MV-4-11 (cell line): ENCODE results near the gene EML4.
"Not testable (repeated sequence)": the region's sequence is repeated elsewhere in the genome, so short reads cannot be mapped to it uniquely, and the experiment has no call there.

Source experiments
- DNase-seq: peaks from one replicate; lab custom pipeline; 2025; lab: John Stamatoyannopoulos, UW

EML4 gene

GRCh38 chr2:42169100-42169873 is at the start of gene EML4:
TSS of gene EML4 (plus strand) at chr2:42169353. CDS start at chr2:42169612, 259 bp downstream.
- DNase-seq, result peak; percentile 74

GRCh38 chr2:42123426-42123825 is 45.7 kb upstream of the EML4 start:
- no peak for DNase-seq

GRCh38 chr2:42124011-42124785 is 45.0 kb upstream of the EML4 start:
- DNase-seq, result no peak

- no peak for DNase-seq
Measured at GRCh38 chr2:42125841-42126594, 43.1 kb upstream of the EML4 start.

- not testable (repeated sequence) for DNase-seq
Measured at GRCh38 chr2:42126873-42127272, 42.3 kb upstream of the EML4 start.

- no peak for DNase-seq
Measured at GRCh38 chr2:42127425-42128424, 41.4 kb upstream of the EML4 start.

GRCh38 chr2:42128721-42129486 is 40.2 kb upstream of the EML4 start:
- DNase-seq, result peak; percentile 49

GRCh38 chr2:42129487-42129852 is 39.7 kb upstream of the EML4 start:
- DNase-seq, result no peak

- no peak for DNase-seq
Measured at GRCh38 chr2:42129947-42130346, 39.2 kb upstream of the EML4 start.

GRCh38 chr2:42130858-42131257 is 38.3 kb upstream of the EML4 start:
- not testable (repeated sequence) for DNase-seq

GRCh38 chr2:42132191-42132965 is 36.8 kb upstream of the EML4 start:
- DNase-seq, result no peak

- DNase-seq, result peak; percentile 63
Measured at GRCh38 chr2:42132966-42133641, 36.0 kb upstream of the EML4 start.

GRCh38 chr2:42133771-42134195 is 35.4 kb upstream of the EML4 start:
- DNase-seq, result no peak

- not testable (repeated sequence) for DNase-seq
Measured at GRCh38 chr2:42134401-42134932, 34.7 kb upstream of the EML4 start.

GRCh38 chr2:42135381-42136312 is 33.5 kb upstream of the EML4 start:
- peak; percentile 75 for DNase-seq

- DNase-seq, result no peak
Measured at GRCh38 chr2:42136782-42137124, 32.4 kb upstream of the EML4 start.

- DNase-seq, result no peak
Measured at GRCh38 chr2:42137125-42137841, 31.9 kb upstream of the EML4 start.
